ENCODE data around the gene AXIN1.

Gene AXIN1

DNA sequence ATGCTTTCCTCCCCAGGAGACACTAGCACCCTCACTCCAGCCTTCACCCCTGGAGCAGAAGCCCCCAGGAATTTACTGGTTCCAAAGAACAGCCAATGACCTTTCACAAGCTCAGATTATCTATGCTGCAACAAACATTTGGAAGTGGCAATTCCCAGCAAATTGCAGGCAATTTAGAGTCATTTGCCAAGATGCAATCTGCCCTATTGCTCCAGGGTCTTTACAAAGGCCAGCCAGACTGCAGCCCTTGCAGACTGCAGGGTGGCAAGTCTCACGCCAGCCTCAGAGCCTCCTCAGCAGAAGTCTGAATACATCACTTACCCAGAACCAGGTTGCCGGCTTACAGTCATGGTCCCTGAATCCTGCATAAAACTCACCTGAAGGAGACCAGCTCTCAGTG, 21.8 kb downstream of the AXIN1 start:
- no peak for DNase-seq (ENCODE audit: low spot score)

DNA sequence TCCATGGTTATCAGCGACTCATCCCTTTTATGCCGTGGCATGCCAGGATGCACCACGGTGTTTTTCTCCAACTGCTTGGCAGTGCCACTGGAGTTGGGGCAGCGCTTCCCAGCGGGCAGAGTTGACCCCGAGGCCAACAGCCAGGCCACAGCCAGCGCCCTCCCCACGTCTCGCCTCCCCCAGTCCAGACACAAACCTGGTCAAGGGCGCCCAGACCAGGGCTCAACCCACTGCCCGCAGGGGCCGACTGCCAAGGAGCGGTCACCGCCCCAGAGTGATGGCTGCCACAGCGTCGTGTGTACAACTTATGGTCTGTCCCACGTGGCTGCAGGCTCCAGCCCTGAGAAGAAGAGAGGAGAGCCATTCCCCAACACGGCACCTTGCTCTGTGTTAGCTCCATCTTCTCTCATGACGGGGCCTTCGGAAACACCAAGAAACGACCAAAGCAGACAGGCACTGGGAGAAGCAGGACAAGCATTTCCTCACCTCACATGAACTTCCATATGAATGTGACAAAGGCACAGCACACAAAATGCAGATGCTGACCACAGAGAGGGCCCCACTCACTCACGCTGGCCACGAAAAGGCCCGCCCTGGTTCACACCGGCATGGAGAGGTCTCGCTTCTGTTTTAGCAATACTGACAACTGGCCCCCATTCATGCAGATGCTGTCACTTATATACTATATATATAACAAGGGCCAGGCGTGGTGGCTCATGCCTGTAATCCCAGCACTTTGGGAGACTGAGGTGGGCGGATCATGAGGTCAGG, 27.0 kb downstream of the AXIN1 start:
- no peak for DNase-seq (ENCODE audit: low spot score)

DNA sequence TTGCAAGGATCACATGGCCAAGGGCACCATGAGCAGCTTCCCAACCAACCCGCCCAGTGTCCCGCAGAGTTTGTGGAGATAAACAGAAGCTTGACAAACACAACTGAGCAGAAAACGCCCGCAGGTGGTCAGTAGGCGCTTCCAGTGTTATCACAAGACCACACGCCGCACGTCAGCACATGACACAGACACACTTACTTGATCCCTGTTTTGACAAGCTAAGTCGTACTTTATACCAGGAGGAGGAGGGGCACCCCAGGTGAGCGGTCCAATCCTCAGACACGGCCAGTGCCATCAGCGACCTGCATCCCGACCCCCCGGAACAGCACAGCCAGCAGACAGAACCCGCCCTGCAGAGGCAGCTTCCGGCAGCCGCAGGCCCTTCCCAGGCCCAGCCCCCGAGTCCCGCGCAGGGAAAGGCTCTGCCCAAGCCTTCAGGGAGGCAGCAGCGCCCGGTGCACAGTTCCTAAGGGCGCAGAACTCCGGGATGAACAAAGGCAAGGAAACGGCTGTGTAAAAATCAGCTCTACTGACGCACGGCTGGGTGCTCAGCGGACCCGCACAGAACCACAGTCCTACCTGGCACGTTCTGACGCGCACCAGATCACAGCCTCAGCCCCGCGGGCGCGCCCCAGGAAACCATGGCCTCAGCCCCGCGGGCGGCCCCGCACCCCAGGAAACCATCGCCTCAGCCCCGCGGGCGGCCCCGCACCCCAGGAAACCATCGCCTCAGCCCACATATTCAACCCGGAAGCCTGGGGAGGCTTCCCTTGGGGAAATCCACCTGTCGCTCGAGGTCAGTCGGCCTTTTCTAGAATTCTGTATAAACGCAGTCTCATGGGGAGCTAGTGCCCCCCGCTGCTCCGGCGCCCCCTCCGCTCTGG, 27.8 kb downstream of the AXIN1 start:
- no peak for DNase-seq (ENCODE audit: low spot score)

DNA sequence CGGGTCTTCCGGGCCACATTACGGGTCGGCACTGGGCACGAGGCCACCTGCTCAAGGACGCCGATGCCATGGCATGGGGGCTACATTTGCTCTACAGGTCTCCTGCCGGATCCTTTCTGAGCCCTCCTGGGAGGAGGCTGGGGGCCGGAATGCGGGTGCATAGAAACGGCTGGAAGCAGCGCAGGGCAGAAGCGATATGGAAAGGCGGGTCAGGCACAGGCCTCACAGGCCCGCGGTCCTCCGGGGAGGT, 28.4 kb downstream of the AXIN1 start:
- no peak for DNase-seq (ENCODE audit: low spot score)

DNA sequence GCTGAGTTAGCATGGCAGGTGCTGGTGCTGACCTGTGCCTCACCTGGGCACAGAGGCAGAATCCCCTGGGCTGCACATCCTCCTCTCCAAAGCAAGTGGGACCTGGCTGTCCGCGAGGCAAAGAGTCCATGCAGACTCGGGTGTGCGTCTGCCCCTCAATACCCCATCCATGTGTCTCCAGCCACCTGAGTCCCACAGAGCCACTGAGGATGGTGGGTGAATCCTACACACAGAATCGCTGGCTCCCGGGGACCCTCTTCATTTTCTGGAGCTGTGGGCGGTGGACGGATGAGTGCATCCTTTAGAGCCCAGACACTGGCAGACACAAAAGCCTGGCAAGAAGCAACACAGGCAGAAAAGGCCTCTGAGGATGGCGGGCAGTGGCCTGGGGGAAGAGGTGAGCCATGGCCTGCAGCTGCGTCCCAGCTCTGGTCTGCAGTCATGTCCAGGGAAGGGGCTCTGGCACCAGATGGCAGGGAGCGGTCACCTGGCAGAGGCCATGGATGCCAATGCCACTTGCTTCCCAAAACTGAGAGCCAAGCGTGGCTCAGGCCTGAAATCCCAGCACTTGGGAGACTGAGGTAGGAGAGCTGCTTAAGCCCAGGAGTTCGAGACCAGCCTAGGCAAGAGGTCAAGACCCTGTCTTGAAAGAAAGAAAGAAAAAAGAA, 29.9 kb downstream of the AXIN1 start:
- DNase-seq (ENCODE audit: low spot score), result no peak

DNA sequence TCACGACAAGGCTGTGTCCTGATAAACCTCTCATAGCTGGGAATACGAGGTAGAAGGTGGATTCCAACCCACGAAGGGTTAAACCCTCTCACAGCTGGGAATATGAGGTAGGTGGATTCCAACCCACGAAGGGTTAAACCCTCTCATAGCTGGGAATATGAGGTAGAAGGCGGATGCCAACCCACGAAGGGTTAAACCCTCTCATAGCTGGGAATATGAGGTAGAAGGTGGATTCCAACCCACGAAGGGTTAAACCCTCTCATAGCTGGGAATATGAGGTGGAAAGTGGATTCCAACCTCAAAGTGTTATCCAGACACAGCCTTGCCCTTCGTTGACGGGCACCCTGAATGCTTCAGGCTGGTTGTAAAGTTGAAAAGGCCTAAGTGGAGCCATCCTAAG, 31.0 kb downstream of the AXIN1 start:
- no peak for DNase-seq (ENCODE audit: low spot score)

DNA sequence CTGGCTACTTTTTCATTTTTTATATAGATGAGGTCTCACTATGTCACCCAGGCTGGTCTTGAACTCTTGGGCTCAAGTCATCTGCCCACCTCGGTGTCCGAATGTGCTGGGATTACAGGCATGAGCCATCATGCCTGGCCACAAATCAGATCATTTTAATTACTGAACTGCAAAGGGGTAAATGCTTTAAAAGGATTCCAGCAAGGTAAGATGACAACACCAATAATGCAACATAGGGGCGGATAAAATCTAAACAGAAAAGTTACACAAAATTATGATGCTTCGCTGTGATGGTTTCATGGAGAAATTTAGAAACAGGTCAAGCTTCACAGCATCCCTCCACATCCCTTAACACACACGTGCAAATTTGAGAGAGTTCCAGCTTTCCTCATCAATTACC, 32.3 kb downstream of the AXIN1 start:
- DNase-seq (ENCODE audit: low spot score), result no peak

DNA sequence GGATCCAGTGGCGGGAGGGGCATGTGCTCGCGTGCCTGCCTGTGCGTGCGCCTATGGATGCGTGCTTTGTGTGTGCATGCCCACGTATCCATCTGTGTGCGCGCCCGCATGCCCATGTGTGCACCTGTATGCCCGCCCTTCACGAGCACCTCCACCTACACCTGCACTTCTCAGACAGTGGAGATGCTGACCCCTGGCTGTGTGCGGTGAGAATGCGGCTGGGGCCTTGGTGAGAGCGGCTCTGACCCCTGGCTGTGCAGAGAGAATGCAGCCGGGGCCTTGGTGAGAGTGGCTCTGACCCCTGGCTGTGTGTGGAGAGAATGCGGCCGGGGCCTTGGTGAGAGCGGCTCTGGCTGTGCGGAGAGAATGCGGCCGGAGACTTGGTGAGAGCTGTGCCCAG, 33.9 kb downstream of the AXIN1 start:
- no peak for DNase-seq (ENCODE audit: low spot score)

DNA sequence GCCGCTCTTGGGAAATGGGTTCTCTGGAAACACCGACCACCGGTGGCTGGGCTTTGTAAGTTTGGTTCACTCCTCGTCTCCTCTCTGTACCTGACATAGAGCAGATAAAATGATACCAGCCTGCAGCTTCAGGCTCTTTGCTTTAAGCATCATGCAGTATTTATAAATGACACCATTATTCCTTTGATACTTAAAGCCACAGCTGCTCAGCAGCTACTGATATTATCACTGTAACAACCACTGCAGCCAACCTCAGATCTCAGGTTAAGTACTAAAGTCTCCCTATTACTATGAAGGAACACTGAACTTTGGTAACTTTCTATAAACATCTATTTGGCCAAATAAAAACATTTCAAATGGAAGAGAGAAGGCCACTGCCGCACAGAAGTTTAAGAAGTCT, 34.9 kb downstream of the AXIN1 start:
- no peak for DNase-seq (ENCODE audit: low spot score)

DNA sequence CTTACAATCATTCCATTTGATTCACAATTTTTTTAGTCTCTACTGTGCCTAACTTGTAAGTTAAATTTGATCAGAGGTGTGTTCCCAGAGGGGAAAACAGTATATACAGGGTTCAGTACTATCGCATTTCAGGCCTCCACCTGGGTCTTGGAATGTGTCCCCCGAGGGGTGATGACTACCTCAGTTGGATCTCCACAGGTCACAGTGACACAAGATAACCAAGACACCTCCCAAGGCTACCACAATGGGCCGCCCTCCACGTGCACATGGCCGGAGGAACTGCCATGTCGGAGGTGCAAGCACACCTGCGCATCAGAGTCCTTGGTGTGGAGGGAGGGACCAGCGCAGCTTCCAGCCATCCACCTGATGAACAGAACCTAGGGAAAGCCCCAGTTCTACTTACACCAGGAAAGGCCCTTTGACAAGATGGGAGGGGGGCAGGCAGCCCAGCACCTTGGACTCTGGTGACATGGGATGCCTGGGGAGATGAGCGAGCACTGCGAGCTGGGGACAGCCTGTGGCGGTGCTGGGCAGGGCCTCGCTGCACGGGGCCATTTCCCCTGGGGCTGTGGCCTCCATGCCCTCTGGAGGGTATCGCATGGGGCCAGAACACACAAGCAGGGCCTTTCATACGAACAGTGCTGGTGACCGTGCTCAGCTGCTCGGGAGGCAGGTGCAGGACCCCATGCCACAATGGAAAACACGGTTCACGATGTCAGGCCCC, 35.6 kb downstream of the AXIN1 start:
- no peak for DNase-seq (ENCODE audit: low spot score)

DNA sequence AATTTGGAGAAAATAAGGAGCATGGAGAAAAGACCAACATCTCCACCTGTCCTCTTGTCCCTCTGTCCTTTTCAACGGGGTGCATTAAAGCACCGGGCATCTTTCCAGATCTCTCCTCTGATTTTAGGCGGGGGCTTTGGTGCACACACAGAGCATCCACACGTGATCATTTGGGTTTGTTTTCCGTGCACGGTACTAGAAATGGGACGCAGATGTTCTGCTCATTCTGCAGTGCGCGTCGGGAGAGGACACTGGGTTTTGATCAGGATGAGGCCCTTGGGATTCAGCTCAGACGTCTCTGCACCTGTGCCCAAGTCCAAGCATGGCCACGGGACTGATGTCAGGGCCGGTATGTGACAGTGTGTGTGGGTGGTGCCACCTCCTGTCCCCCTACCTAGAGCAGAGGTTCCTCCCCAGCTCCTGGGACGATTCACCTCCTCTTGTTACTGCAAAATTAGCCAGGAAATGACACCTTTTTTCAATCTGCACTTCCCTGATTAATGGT, 37.7 kb downstream of the AXIN1 start:
- no peak for DNase-seq (ENCODE audit: low spot score)

DNA sequence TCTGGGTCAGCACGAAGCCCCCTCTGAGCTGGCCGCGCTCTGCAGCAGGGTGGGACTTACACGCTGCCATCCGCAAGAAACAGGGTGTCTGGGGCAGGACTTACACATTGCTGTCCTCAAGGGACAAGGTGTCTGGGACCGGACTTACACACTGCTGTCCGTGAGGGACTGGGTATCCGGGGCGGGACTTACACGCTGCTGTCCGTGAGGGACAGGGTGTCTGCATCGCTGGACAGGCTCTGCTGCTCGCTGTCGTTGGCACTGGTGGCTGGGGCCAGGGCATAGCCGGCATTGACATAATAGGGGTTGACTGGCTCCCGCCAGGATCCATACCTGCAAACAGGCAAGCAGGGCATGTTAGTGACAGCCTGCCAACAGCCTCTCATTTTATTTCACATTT, 38.2 kb downstream of the AXIN1 start:
- no peak for DNase-seq (ENCODE audit: low spot score)

DNA sequence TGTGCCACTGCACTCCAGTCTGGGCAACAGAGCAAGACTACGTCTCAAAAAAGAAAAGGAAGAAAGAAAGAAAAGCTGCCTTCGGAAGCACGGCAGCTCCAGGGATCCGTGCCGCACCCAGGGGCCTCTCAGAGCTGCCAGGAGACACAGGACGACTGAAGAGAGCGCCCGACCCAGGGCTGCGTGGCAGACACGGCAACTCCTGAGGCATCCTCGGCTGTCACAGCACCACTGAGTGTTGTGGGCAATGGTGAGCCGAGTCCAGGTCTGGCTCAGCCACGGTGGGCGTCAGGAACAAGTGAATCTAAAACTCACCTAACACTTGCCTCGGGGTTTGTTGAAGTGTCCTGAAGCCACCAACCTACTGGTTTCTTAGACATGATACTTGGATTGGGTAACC, 40.8 kb downstream of the AXIN1 start:
- no peak for DNase-seq (ENCODE audit: low spot score)

DNA sequence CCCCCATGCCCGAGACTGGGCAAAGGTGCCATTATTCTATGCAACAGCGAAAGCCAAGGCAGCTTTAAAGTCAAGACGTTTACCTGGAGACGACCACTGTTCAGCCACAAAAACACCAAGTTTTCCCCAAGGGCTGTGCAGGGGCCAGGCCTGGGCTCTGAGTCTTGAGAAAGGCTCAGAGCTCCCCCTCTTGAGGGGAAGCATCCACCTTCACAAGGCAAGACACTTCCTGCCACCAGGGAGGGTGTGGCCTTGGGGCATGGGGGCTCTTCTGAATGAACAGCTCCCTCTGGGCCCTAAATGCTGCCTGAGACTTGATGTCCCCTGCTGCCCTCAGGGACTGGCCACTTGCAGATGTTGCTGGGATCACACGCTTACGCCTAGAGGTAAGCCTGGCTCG, 43.0 kb downstream of the AXIN1 start:
- DNase-seq (ENCODE audit: low spot score), result no peak

DNA sequence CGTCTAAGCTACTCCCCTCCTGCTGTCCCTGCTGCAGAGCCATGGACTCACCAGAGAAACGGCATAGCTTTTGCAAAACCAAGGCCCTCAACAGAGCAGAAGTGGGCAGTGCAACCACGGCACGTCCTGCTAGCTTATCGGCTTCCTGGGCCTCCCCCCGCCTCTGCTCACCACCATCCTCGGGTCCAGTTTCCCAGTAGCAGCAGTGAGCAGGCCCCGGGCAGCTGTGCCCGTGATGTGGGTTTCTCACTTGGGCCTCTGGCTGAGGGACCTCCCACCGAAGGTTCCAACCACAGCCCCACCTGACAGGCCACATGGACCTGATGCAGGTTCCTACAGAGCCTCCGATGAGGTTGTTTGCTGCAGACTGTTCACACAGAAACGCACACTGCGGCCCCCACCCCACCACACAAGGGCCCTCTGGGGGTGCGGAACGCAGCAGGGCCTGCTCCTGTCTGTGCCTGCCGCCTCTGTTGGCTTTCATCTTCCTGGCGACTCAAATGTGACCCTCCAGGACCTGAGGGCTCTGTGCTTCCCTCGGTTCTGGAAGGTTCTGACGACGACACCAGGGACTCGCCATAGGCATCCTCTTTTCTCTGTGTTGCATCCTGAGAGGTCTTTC, 44.7 kb downstream of the AXIN1 start:
- DNase-seq (ENCODE audit: low spot score), result no peak

DNA sequence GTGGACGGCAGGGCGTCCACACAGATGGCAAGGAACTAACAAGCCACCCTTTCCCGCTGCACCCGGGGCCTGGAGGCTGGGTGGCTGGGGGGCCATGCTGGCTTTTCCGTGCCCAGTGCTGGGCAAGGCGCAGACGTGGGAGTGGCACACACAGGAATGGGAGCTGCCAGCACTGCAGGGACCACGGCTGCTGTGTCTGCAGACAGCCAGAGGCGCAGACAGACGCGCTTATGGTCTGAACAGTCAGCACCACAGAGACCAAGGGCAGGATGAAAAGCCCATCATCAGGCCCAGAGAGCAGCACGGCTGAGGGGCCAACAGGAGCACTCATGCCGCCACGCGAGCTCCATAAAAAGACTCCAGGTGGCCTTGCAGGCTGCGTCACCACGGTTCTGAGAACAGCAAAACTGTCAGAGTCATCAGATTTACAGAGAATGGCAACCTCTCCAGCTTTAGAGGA, 45.6 kb downstream of the AXIN1 start:
- DNase-seq (ENCODE audit: low spot score), result no peak

DNA sequence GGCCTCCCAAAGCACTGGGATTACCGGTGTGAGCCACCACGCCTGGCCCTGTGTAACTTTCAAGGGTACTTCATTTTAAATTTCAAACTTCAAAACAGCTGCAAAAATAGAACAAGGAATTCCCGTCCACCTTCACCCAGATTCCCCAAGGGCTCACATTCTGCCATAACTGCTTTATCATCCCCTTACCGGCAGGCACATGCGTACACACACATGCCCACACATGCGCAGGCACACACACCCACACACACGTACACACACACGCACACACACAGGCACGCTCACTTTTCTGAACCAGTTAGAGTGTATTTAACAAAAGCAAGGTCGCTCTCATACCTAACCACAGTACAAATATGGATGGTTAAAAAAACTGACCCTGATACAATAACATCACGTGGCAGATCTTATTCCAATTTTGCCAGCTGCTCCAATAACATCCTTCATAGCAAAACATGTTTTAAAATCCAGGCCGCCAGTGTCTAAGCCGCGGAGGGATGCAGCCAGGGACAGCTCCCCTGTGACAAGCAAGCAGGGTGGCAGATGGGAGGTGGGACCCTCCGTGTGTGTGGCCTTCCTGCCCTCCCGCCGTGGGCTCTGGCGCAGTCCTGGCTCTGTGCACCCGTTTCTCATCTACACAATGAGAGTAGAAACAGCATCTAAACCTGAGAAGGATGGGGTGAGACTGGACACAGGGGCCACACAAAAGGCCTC, 46.5 kb downstream of the AXIN1 start:
- DNase-seq (ENCODE audit: low spot score), result no peak

DNA sequence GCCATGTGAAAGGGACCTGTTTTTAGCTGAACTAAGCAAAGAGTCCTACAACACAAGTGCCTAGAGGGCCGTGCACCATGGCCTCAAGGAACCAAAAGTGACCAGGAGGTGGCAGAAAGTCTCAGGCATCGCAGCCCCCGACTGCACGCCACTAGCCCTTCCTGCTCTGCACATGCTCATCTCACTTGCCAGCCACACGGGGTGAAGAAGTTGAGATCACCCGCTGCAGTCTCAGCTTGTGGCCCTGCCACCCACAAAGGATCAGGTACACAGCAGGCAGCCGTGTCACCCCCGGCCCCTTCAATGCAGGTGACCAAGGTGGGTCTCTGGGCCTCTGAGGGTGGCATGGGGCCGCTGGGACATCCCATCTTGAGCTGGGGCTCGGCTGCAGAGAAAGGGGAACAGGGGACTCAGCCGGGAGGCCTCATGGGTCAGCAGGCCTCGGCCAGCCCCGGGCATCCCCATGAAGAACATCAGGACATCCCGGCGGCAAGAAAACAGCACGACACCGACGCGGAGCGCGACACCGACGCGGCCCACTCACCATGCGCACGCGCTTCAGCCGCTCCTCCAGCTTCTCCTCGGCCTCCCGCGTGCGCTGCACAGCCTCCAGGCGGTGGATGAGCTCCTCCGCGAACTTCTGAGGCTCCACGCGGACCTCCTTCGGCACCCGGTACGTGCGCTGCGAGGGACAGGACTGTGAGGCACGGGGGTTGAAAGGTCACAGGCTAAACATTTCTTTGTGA, 48.6 kb downstream of the AXIN1 start:
- DNase-seq (ENCODE audit: low spot score), result no peak

DNA sequence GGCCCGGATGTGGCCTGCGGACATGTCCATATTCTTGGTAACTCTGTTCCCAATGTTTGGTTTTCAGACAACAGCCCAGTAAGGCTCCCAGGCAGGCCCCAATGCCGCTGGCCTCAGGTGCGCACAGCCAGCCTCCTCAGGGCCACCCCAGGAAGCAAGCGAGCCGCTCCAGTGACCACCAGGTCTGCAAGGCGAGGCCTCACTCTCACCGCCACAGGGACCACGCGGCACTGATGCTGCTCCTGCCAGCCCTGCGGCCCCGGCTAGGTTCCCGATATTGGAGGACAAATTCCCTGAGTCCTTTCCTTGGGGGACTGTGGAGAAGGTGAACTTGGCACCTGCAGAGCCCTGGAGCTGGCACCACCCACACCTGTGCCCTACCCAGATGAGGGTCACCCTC, 50.6 kb downstream of the AXIN1 start:
- DNase-seq (ENCODE audit: low spot score), result no peak

DNA sequence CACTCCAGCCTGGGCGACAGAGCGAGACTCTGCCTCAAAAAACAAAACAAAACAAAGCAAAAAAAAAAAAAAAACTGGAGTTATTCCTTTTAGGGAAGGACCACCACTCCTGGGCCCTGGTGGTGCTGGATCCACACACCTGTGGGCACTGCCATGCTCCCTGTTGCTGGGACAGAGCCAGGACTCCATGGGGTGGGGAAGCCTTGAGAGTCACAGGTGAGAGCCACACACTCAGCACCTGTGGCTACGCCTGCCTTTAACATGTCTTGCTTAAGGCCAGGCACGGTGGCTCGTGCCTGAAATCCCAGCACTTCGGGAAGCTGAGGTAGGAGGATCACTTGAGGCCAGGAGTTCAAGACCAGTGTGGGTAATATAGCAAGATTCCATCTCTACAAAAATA, 51.3 kb downstream of the AXIN1 start:
- no peak for DNase-seq (ENCODE audit: low spot score)
